GM12878 (cell line): ENCODE measurements around the gene CAMKMT. TPM values are rescaled to one million over a fixed set of nuclear protein-coding genes. Genes with fewer than 3 reads are reported as not detected.

Experiments
- BCL11A ChIP-seq: IDR thresholded peaks from 2 replicates; pipeline ENCODE4 v1.6.1; 2011; ENCODE audit warnings: low read depth, low read length
- BCLAF1 ChIP-seq: fragments of 450-650 bp; IDR thresholded peaks from 2 replicates; pipeline ENCODE4 v1.6.1; 2017; ENCODE audit warnings: antibody characterized with exemption, mild to moderate bottlenecking, moderate library complexity
- CBFB ChIP-seq: IDR thresholded peaks from 2 replicates; pipeline ENCODE4 v1.6.1; 2016; ENCODE audit warnings: antibody characterized with exemption, low read depth
- ESRRA ChIP-seq: IDR thresholded peaks from 2 replicates; pipeline ENCODE4 v1.6.1; 2012; ENCODE audit warnings: mild to moderate bottlenecking, low read length, improper control_type of control experiment
- FOXM1 ChIP-seq: IDR thresholded peaks from 2 replicates; pipeline ENCODE4 v1.6.1; 2012; ENCODE audit warnings: low read depth, mild to moderate bottlenecking, inconsistent platforms, low read length, moderate library complexity
- HSF1 ChIP-seq: fragments of 150-350 bp; IDR thresholded peaks from 2 replicates; pipeline ENCODE4 v1.6.1; 2014; ENCODE audit warnings: mild to moderate bottlenecking, low read depth, low read length
- MEF2B ChIP-seq: fragments of 450-650 bp; IDR thresholded peaks from 2 replicates; pipeline ENCODE4 v1.6.1; 2018; ENCODE audit warnings: mild to moderate bottlenecking, moderate library complexity; ENCODE audit not compliant: partially characterized antibody, poor library complexity, severe bottlenecking
- MTA3 ChIP-seq: IDR thresholded peaks from 2 replicates; pipeline ENCODE4 v1.6.1; 2012; ENCODE audit warnings: low read length, inconsistent platforms, borderline replicate concordance
- NR2C1 ChIP-seq: fragments of 450-650 bp; IDR thresholded peaks from 2 replicates; pipeline ENCODE4 v1.6.1; 2017; ENCODE audit warnings: antibody characterized with exemption, mild to moderate bottlenecking, moderate library complexity
- RCOR1 ChIP-seq: conservative IDR thresholded peaks from 2 replicates; pipeline ENCODE4 v1.6.1; 2012; ENCODE audit warnings: low read depth, low read length, improper control_type of control experiment
- TCF3 ChIP-seq: IDR thresholded peaks from 2 replicates; pipeline ENCODE4 v1.6.1; 2012; ENCODE audit warnings: low read depth, mild to moderate bottlenecking, low read length, borderline replicate concordance; ENCODE audit not compliant: insufficient read depth
- ZBTB33 ChIP-seq: fragments of 450-650 bp; IDR thresholded peaks from 2 replicates; pipeline ENCODE4 v1.6.1; 2017; ENCODE audit warnings: mild to moderate bottlenecking
- ZNF384 ChIP-seq: IDR thresholded peaks from 2 replicates; pipeline ENCODE4 v1.6.1; 2012; ENCODE audit warnings: low read depth, mild to moderate bottlenecking, low read length, improper control_type of control experiment, borderline replicate concordance
- polyA plus RNA-seq, 11 experiments: library from polyadenylated mRNA; depleted of rRNA in 4 of 11; unstranded in 6 of 11; stranded (reverse) in 5 of 11; fragments of >200 nt; fragmentation: Nextera tagmentation in 4 of 11; fragmentation: Illumina TruSeq in 1 of 11; extraction: Ambion mirVana in 4 of 11; extraction: Trizol in 1 of 11; gene quantifications; 1 replicate in 1 of 11; 2 replicates in 10 of 11; pipeline versions ENCODE4 v1.2.1 to v1.2.3, GENCODE V29; 2011 to 2016; ENCODE audit warnings: inconsistent platforms in 2 of 11, missing spikeins in 2 of 11, low read depth in 1 of 11
- total RNA-seq, 4 experiments: library from RNA; depleted of rRNA in 3 of 4; stranded (reverse); fragments of >200 nt in 3 of 4; fragmentation: Illumina TruSeq in 1 of 4; extraction: Trizol in 1 of 4; gene quantifications; 2 replicates each; pipeline versions ENCODE4 v1.2.1 to v1.2.3, GENCODE V29; 2013 to 2021

CAMKMT gene
- total and polyA plus RNA-seq, 10 of the 15 experiments (the other 5 are each of a cell fraction or from before 2014, with no cell fraction given), result 2.7 to 16.0 (median 11.8) TPM

- TF ChIP-seq MEF2B, result no peak
- no peak for TF ChIP-seq RCOR1
- no peak for TF ChIP-seq BCL11A
- TF ChIP-seq HSF1, result no peak
- no peak for TF ChIP-seq ZNF384
- TF ChIP-seq CBFB, result no peak
- TF ChIP-seq BCLAF1, result no peak
- TF ChIP-seq TCF3, result no peak
- no peak for TF ChIP-seq MTA3
- no peak for TF ChIP-seq NR2C1
- TF ChIP-seq FOXM1, result no peak
- TF ChIP-seq ESRRA, result no peak
- TF ChIP-seq ZBTB33, result no peak
- TF ChIP-seq, all 136 proteins: peak for 0
Measured at GRCh38 chr2:44798139-44798659, 436.5 kb downstream of the CAMKMT start (continued).
